Astrocyte (in vitro differentiated cells and primary cell): ENCODE data around the gene BICDL1. TPM values are rescaled to one million over a fixed set of nuclear protein-coding genes. Genes with fewer than 3 reads are reported as not detected.

Experiments
- DNase-seq: peaks from one replicate; pipeline ENCODE4 v3.0.0-alpha.2; 2010; ENCODE audit warnings: low read depth
- FAIRE-seq: peaks from 2 replicates; lab custom pipeline; 2011; peaks lifted over from hg19 to GRCh38; lab: Jason Lieb, UNC
- H2AFZ ChIP-seq: 2 replicates; pipeline ENCODE4 v1.6.0; 2012; ENCODE audit warnings: low read depth, low read length, inconsistent platforms
- H3K27ac ChIP-seq: 2 replicates; pipeline ENCODE4 v1.5.1; 2011; ENCODE audit warnings: low read depth, low read length, inconsistent platforms
- H3K27me3 ChIP-seq: 2 replicates; pipeline ENCODE4 v1.6.0; 2011; ENCODE audit warnings: low read length, inconsistent platforms; ENCODE audit not compliant: insufficient read depth
- H3K36me3 ChIP-seq: 2 replicates; pipeline ENCODE4 v1.5.1; 2011; ENCODE audit warnings: low read length, inconsistent platforms; ENCODE audit not compliant: insufficient read depth
- H3K4me1 ChIP-seq: 2 replicates; pipeline ENCODE4 v1.5.1; 2011; ENCODE audit warnings: low read length, inconsistent platforms; ENCODE audit not compliant: insufficient read depth
- H3K4me2 ChIP-seq: 2 replicates; pipeline ENCODE4 v1.6.0; 2012; ENCODE audit warnings: low read length, inconsistent platforms
- H3K4me3 ChIP-seq: 2 replicates; pipeline ENCODE4 v1.5.1; 2011; ENCODE audit warnings: low read depth, mild to moderate bottlenecking, low read length, inconsistent platforms; ENCODE audit not compliant: insufficient read depth
- H3K79me2 ChIP-seq: 2 replicates; pipeline ENCODE4 v1.6.0; 2012; ENCODE audit warnings: mild to moderate bottlenecking, low read length, inconsistent platforms; ENCODE audit not compliant: insufficient read depth
- H3K9ac ChIP-seq: 2 replicates; pipeline ENCODE4 v1.6.0; 2012; ENCODE audit warnings: mild to moderate bottlenecking, low read length, inconsistent platforms
- H3K9me3 ChIP-seq: 2 replicates; pipeline ENCODE4 v1.5.1; 2012; ENCODE audit warnings: low read depth, mild to moderate bottlenecking, low read length, inconsistent platforms; ENCODE audit not compliant: insufficient read depth
- H4K20me1 ChIP-seq: 2 replicates; pipeline ENCODE4 v1.6.0; 2012; ENCODE audit warnings: low read length, inconsistent platforms; ENCODE audit not compliant: insufficient read depth
- H3K27ac Mint-ChIP-seq: one replicate; pipeline ENCODE4 v1.8.0; 2021; ENCODE audit warnings: mild to moderate bottlenecking, mixed read lengths; ENCODE audit not compliant: unreplicated experiment
- H3K27me3 Mint-ChIP-seq: one replicate; pipeline ENCODE4 v1.8.0; 2021; ENCODE audit warnings: low read depth, mixed read lengths; ENCODE audit not compliant: unreplicated experiment
- H3K36me3 Mint-ChIP-seq: one replicate; pipeline ENCODE4 v1.8.0; 2021; ENCODE audit warnings: low read depth, mixed read lengths; ENCODE audit not compliant: unreplicated experiment
- H3K4me1 Mint-ChIP-seq: one replicate; pipeline ENCODE4 v1.8.0; 2021; ENCODE audit warnings: low read depth, mixed read lengths; ENCODE audit not compliant: unreplicated experiment
- H3K4me3 Mint-ChIP-seq: one replicate; pipeline ENCODE4 v1.8.0; 2021; ENCODE audit warnings: mild to moderate bottlenecking, moderate library complexity, mixed read lengths; ENCODE audit not compliant: unreplicated experiment
- H3K9me3 Mint-ChIP-seq: one replicate; pipeline ENCODE4 v1.8.0; 2021; ENCODE audit warnings: mild to moderate bottlenecking, mixed read lengths; ENCODE audit not compliant: unreplicated experiment
- CTCF ChIP-seq: IDR thresholded peaks from 2 replicates; pipeline ENCODE4 v1.5.1; 2011; ENCODE audit warnings: low read depth, mild to moderate bottlenecking, inconsistent platforms, low read length, moderate library complexity; ENCODE audit not compliant: insufficient read depth
- EZH2 ChIP-seq: IDR thresholded peaks from 2 replicates; pipeline ENCODE4 v1.6.1; 2012; ENCODE audit warnings: mild to moderate bottlenecking, low read length, inconsistent platforms; ENCODE audit not compliant: insufficient read depth
- total RNA-seq: library from RNA; stranded (reverse); gene quantifications from 2 replicates; pipeline ENCODE4 v1.2.1, GENCODE V29; 2021

BICDL1 gene
- total RNA-seq, 1 donor from 2014 or later, result 8.8 TPM

GRCh38 chr12:120121343-120121742, 132.3 kb downstream of the BICDL1 start:
- Mint-ChIP-seq H3K4me1 (peaks cover 37% of the 10 kb centered on the region), H3K27ac (no peak overlapping the region), H3K27me3 (no peaks in the 10 kb centered on the region), H3K9me3 (no peaks in the 10 kb centered on the region), H3K36me3 (peaks cover 18% of the 10 kb centered on the region), H3K4me3 (no peak overlapping the region)
- Histone ChIP-seq H3K36me3 (peaks cover 5% of the 10 kb centered on the region), H3K4me3 (no peak overlapping the region), H3K4me1 (peaks cover 20% of the 10 kb centered on the region), H3K4me2 (no peak overlapping the region), H2AFZ (no peak overlapping the region), H4K20me1 (peaks cover 24% of the 10 kb centered on the region), H3K9ac (no peak overlapping the region), H3K27me3 (no peaks in the 10 kb centered on the region), H3K79me2 (peaks cover 18% of the 10 kb centered on the region), H3K9me3 (no peaks in the 10 kb centered on the region), H3K27ac (no peak overlapping the region)
- no peak for DNase-seq
- FAIRE-seq, result no peak
- no peak for TF ChIP-seq CTCF
- no peak for TF ChIP-seq EZH2

GRCh38 chr12:120121766-120122293, 132.8 kb downstream of the BICDL1 start:
- Histone ChIP-seq H3K4me1 (peaks cover 25% of the 10 kb centered on the region), H3K9ac (no peak overlapping the region), H3K4me2 (no peak overlapping the region), H3K4me3 (no peak overlapping the region), H3K27ac (no peak overlapping the region), H4K20me1 (peaks cover 28% of the 10 kb centered on the region), H3K27me3 (no peaks in the 10 kb centered on the region), H2AFZ (no peak overlapping the region), H3K36me3 (peaks cover 5% of the 10 kb centered on the region), H3K9me3 (no peaks in the 10 kb centered on the region), H3K79me2 (peaks cover 18% of the 10 kb centered on the region)
- TF ChIP-seq CTCF (no peak), EZH2 (no peak)
- DNase-seq (no peak), FAIRE-seq (no peak)
- H3K4me3 Mint-ChIP-seq, result no peak overlapping the region
- no peak overlapping the region for H3K27ac Mint-ChIP-seq
- peaks cover 22% of the 10 kb centered on the region for H3K36me3 Mint-ChIP-seq
- H3K27me3 Mint-ChIP-seq, result no peaks in the 10 kb centered on the region
- peaks cover 42% of the 10 kb centered on the region for H3K4me1 Mint-ChIP-seq
- no peaks in the 10 kb centered on the region for H3K9me3 Mint-ChIP-seq

GRCh38 chr12:120125029-120125428, 136.0 kb downstream of the BICDL1 start:
- no peak for TF ChIP-seq EZH2
- no peak for TF ChIP-seq CTCF
- no peaks in the 10 kb centered on the region for H3K9me3 ChIP-seq

More at GRCh38 chr12:120125029-120125428, 136.0 kb downstream of the BICDL1 start:
- H3K4me1 ChIP-seq, result peaks cover 26% of the 10 kb centered on the region
- H3K27me3 ChIP-seq, result no peaks in the 10 kb centered on the region
- H3K79me2 ChIP-seq, result no peaks in the 10 kb centered on the region
- FAIRE-seq, result no peak
- no peak overlapping the region for H3K4me2 ChIP-seq
- peaks cover 41% of the 10 kb centered on the region for H4K20me1 ChIP-seq
- no peaks in the 10 kb centered on the region for H3K27me3 Mint-ChIP-seq
- no peak overlapping the region for H3K27ac ChIP-seq
- no peak overlapping the region for H3K27ac Mint-ChIP-seq
- H3K4me3 ChIP-seq, result no peak overlapping the region
- no peak overlapping the region for H3K4me3 Mint-ChIP-seq
- H3K9ac ChIP-seq, result no peak overlapping the region
- no peak for DNase-seq
- H3K36me3 ChIP-seq, result peaks cover 32% of the 10 kb centered on the region
- peaks cover 29% of the 10 kb centered on the region for H3K4me1 Mint-ChIP-seq
- peaks cover 38% of the 10 kb centered on the region for H3K36me3 Mint-ChIP-seq
- H3K9me3 Mint-ChIP-seq, result no peaks in the 10 kb centered on the region
- no peak overlapping the region for H2AFZ ChIP-seq
